H1 (cell line): ENCODE results near the gene PACRGL. TPM values are rescaled to one million over a fixed set of nuclear protein-coding genes. Genes with fewer than 3 reads are reported as not detected.

Experiments
- BRCA1 ChIP-seq: IDR thresholded peaks from 2 replicates; pipeline ENCODE4 v1.6.1; 2012; ENCODE audit warnings: low read depth, low read length, improper control_type of control experiment
- CBX5 ChIP-seq: fragments of 300-800, 300-1000 bp; sonication (generic); IDR thresholded peaks from 2 replicates; pipeline ENCODE4 v1.7.1; 2016; ENCODE audit warnings: antibody characterized with exemption, low read length, low read depth
- CHD2 ChIP-seq: IDR thresholded peaks from 2 replicates; pipeline ENCODE4 v1.6.1; 2012; ENCODE audit warnings: low read length, improper control_type of control experiment
- CHD7 ChIP-seq: fragments of 300-600 bp; sonication (generic); IDR thresholded peaks from 2 replicates; pipeline ENCODE4 v1.7.1; 2012; ENCODE audit warnings: low read length, moderate library complexity, mild to moderate bottlenecking, inconsistent platforms; ENCODE audit not compliant: insufficient replicate concordance
- E2F6 ChIP-seq: IDR thresholded peaks from 2 replicates; pipeline ENCODE4 v1.6.1; 2012; ENCODE audit warnings: inconsistent platforms
- GABPA ChIP-seq: IDR thresholded peaks from 2 replicates; pipeline ENCODE4 v1.6.1; 2011; ENCODE audit warnings: mild to moderate bottlenecking, low read length, moderate library complexity, borderline replicate concordance; ENCODE audit not compliant: insufficient read depth
- KDM1A ChIP-seq: fragments of 200-600, 300-600 bp; sonication (generic); IDR thresholded peaks from 2 replicates; pipeline ENCODE4 v1.7.1; 2016; ENCODE audit warnings: mild to moderate bottlenecking, low read length, borderline replicate concordance
- SIRT6 ChIP-seq: IDR thresholded peaks from one replicate; pipeline ENCODE4 v1.7.1; 2012; ENCODE audit warnings: low read length, inconsistent platforms
- SP4 ChIP-seq: IDR thresholded peaks from 2 replicates; pipeline ENCODE4 v1.6.1; 2012; ENCODE audit warnings: low read length, inconsistent platforms
- TAF7 ChIP-seq: optimal IDR thresholded peaks from 2 replicates; pipeline ENCODE3; 2011; ENCODE audit warnings: low read depth, mild to moderate bottlenecking, inconsistent platforms, low read length, moderate library complexity, borderline replicate concordance
- YY1 ChIP-seq: IDR thresholded peaks from 2 replicates; pipeline ENCODE4 v1.6.1; 2011; ENCODE audit warnings: low read depth, mild to moderate bottlenecking, low read length
- ZNF274 ChIP-seq: IDR thresholded peaks from 2 replicates; pipeline ENCODE4 v1.7.0; 2012; ENCODE audit warnings: low read length, borderline replicate concordance; ENCODE audit errors: extremely low read depth
- polyA plus RNA-seq, 7 experiments: library from polyadenylated mRNA; depleted of rRNA in 3 of 7; stranded (reverse) in 5 of 7; unstranded in 2 of 7; fragments of >200 nt in 5 of 7; fragments of 200-250 nt in 2 of 7; gene quantifications; 1 replicate in 5 of 7; 2 replicates in 1 of 7; 4 replicates in 1 of 7; pipeline versions ENCODE4 v1.2.1 to v1.2.3, GENCODE V29; 2011 to 2013; ENCODE audit warnings: missing spikeins in 2 of 7, mixed read lengths in 2 of 7
- total RNA-seq: library from RNA; stranded (reverse); fragmentation: NEBNext Ultra II Directional; extraction: Animal tissue kit (Norgen Biotek cat#: 25700); gene quantifications from 2 replicates; pipeline ENCODE4 v1.2.1, GENCODE V29; 2021

Gene PACRGL
- total and polyA plus RNA-seq, 2 of the 8 experiments (the other 6 are each of a cell fraction or from before 2014, with no cell fraction given): 7.0 to 13.7 TPM

GRCh38 chr4:20761826-20762225 lies 61.6 kb downstream of the PACRGL start (continued):
- TF ChIP-seq CHD7 (no peak), KDM1A (no peak), SIRT6 (no peak), TAF7 (no peak), ZNF274 (no peak), E2F6 (no peak), CHD2 (no peak), GABPA (no peak), BRCA1 (no peak), CBX5 (no peak), YY1 (no peak), SP4 (no peak)
